ENCODE data around the gene ADAMTSL2.

ADAMTSL2 gene

GRCh38 chr9:133502112-133502511 lies 32.4 kb upstream of the ADAMTSL2 start:
- no peak for DNase-seq

GRCh38 chr9:133505186-133505830 lies 29.2 kb upstream of the ADAMTSL2 start:
- no peak for DNase-seq

GRCh38 chr9:133505901-133506652 lies 28.4 kb upstream of the ADAMTSL2 start:
- no peak for DNase-seq

GRCh38 chr9:133506653-133507038 lies 27.9 kb upstream of the ADAMTSL2 start:
- DNase-seq: no peak

GRCh38 chr9:133507246-133507965 lies 27.1 kb upstream of the ADAMTSL2 start:
- DNase-seq: no peak

- DNase-seq: no peak
Measured at GRCh38 chr9:133508046-133508445, 26.5 kb upstream of the ADAMTSL2 start.

GRCh38 chr9:133509179-133510083 lies 25.1 kb upstream of the ADAMTSL2 start:
- no peak for DNase-seq

- DNase-seq: no peak
Measured at GRCh38 chr9:133510926-133511505, 23.5 kb upstream of the ADAMTSL2 start.

GRCh38 chr9:133511607-133512006 lies 22.9 kb upstream of the ADAMTSL2 start:
- no peak for DNase-seq

GRCh38 chr9:133512253-133513213 lies 22.0 kb upstream of the ADAMTSL2 start:
- DNase-seq: no peak

GRCh38 chr9:133513214-133514100 lies 21.0 kb upstream of the ADAMTSL2 start:
- no peak for DNase-seq

- no peak for DNase-seq
Measured at GRCh38 chr9:133514460-133515239, 19.9 kb upstream of the ADAMTSL2 start.

- no peak for DNase-seq
Measured at GRCh38 chr9:133515240-133515610, 19.3 kb upstream of the ADAMTSL2 start.

GRCh38 chr9:133515615-133516255 lies 18.8 kb upstream of the ADAMTSL2 start:
- no peak for DNase-seq

- DNase-seq: no peak
Measured at GRCh38 chr9:133516256-133516960, 18.1 kb upstream of the ADAMTSL2 start.

GRCh38 chr9:133516961-133517350 lies 17.5 kb upstream of the ADAMTSL2 start:
- DNase-seq: no peak

- no peak for DNase-seq
Measured at GRCh38 chr9:133517711-133518110, 16.8 kb upstream of the ADAMTSL2 start.

- no peak for DNase-seq
Measured at GRCh38 chr9:133518200-133518599, 16.3 kb upstream of the ADAMTSL2 start.
